GM21528 (cell line): Measurements from ENCODE around the gene KRT2.

ENCODE experiments used
- ATAC-seq: cut with Tn5 transposase; IDR thresholded peaks from one replicate; pipeline ENCODE4 v1.9.1; 2021; ENCODE audit warnings: mild to moderate bottlenecking, moderate library complexity; ENCODE audit not compliant: unreplicated experiment, low FRiP score

The KRT2 gene

DNA sequence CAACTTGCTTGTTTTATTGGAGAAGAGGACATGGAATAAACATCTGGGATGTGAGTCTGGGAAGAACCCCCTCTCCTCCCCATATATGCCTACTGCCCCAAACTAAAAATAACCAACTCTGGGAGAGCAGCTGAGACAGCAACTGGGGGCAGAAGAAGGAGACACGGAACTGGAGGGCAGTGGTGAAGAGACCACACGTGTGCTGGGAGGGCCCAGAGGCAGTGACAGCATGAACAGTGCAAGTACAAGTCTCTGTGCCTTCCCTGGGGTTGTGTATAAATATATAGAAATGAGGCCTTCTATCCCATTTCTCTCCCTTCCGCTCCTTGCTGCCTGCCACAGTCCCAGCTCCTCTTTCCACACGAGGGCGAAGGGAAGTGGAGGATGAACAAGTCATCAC, 29.7 kb downstream of the KRT2 start:
- ATAC-seq = no peak

DNA sequence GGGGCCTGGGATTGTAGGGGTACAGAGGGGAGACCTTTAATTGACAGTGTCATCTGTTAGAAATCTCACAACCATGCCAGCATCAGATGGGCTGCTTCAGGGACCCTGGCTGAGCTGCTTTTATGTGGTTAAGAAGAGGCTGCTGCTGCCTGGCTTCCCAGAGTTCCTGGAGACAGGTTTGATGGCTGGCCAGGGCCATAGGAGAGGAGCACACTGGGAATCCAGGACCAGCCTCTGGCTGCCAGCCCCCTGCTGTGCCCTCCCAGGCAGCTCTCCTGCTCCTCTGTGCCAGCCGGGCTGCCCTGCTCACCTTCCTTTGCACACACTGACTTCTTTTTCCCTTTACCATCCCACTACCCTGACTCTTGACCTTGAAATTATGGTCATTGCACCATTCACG, 33.1 kb downstream of the KRT2 start:
- ATAC-seq = no peak

DNA sequence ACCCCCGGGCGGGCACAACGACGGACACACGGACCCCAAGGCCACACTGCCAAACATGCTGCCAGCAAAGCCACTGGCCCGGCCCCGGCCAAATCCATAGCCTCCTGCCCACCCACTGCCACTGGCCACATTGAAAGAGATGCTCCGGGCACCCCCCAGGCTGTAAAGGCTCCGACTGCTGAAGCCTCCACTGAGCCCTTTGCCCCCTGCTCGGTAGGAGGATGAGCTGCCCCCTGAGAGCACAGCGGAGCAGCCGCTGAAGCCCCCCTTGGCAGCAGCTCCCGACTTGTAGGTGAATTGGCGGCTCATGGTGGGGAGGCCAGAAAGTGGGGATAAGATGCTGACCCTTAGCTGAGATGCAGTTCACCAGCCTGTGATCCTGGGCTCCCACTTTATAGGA, 33.8 kb downstream of the KRT2 start, which contains the start of gene KRT73:
Gene KRT73 (minus strand): TSS at position 344 of the 400 bp plus-strand sequence. CDS start 35 bp downstream, at position 309.
- ATAC-seq = no peak

DNA sequence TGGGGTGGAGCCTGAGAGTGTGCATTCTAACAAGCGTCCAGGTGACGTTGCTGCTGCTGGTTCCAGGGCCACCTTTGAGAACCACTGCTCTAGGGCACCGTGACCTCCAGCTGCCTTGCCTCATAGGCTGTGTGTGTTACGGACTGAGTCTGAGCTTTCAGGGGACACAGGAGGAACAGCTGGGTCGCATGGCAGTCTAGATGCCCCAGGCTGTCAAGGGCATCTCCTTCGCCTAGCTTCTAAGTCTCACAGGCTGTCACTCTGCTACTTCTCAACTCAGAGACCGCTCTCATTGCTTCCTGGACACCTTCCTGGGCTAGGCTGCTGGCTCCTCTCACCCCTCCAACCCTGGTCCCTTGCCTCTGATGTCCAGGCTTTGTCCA, 34.6 kb downstream of the KRT2 start:
- ATAC-seq = no peak

DNA sequence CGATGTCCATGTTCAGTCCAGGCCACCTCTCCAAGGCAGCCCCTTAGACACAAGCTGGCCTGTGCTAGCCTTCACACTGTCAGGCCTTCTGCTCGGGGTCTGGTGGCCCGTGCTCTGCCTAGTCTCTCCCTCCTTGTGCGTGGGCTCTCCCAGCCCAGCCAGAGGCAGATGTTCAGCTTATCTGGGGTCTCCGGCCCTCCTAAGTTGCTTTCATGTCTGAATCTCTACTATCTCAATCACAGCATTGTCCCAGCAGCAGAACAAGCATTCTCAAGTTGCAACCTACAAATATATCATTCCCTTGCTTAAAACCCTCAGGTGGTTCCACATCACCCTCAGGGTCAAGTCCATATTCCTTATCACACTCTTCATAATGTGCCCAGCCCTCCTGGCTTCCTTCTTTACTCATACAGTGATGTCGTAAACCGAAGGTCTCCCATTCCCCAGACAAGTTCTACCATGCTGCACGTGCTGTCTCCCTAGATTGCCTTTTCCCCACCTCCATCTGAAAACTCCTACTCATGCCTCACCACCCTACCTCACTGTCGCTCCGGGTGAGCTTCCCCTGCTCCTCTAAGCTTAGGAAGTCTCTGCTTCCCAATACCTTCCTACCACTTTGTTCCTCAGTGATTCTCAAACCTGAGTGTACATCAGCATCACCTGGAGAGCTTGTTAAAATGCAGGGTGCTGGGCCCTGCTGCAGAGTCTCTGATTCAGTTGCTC, 35.2 kb downstream of the KRT2 start:
- no peak for ATAC-seq

DNA sequence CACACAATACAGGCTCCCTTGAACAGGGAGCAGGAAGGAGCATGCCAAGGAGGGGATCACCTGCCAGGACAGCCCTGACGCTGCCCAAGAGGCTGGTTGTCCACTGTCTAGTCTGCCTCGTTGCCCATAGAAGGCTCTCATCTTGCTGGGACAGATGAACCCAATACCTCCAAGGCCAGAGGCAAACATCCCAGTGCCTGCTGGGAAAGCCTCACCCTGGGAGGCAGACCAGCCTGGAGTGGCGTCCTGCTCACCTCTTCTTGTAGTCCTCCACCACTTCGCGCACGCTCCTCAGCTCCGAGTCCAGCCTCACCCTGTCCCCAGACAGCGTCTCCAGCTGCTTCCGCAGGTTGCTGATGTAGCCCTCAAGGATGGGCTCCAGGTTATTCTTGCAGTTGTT, 36.1 kb downstream of the KRT2 start:
- no peak for ATAC-seq

DNA sequence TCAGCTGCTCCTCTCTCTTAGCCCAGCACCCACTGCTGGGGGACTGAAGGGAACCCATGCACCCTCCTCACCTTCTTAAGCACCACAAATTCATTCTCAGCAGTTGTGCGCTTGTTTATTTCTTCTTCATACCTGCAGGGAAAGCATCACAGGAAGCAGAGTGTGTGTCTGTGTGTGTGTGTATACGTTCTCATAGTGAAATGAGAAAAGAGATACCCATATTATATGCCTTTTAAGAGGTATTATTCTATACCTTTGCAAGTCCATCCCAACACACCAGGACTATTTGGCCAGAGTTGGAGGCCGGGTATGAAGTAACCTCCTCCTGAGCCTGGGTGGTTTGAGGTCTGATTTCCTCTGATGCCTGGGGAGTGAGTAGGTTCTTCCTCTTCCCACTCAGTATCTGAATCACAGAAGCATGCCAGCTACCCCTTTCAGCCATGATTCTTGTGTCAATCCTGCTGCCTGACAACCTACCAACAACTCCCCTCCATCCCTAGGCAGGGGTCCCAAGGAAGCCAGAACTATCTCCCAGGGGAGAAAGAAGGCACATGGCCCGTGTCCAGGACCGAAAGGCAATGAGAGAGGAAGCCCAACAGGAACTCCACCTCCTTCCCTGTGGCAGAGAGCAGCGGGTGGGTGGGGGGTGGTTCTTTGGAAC, 36.7 kb downstream of the KRT2 start:
- ATAC-seq = no peak

DNA sequence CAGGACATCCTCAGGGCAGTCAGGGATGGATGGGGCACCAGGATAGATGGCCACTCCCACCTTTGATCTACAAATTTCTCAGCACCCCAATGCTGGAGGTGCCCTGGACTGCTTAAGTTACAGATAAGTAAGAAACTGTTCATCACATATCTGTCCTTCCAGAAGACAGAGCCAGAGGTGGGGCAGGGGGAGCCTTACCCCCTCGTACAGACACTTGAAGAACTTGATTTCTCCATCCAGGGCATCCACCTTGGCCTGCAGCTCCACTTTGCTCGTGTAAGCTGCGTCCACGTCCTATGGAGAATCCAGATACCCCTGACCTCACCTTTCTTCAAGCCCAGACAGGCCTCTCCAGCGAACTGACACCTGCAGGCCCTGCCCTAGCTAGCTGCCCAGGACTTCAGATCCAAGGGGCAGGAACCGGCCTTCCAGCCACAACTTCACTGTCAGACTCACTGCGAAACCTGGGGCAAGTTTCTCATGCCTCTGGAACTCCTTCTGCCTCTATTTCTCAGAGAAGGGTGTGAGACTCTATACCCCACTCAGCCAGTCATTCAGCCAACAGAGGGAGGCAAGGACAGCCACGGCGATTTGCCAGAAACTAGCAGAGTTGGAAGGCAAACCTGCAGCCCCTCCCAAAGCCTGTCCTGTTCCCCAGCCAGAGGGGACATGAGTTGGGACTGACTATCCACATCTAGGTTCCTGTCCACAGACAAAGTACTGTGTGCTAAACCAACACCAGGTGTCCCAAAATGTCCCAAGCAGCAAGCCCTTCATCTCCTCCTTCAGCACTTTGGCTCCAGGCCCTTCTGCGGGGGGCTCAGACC, 37.4 kb downstream of the KRT2 start:
- ATAC-seq = no peak

DNA sequence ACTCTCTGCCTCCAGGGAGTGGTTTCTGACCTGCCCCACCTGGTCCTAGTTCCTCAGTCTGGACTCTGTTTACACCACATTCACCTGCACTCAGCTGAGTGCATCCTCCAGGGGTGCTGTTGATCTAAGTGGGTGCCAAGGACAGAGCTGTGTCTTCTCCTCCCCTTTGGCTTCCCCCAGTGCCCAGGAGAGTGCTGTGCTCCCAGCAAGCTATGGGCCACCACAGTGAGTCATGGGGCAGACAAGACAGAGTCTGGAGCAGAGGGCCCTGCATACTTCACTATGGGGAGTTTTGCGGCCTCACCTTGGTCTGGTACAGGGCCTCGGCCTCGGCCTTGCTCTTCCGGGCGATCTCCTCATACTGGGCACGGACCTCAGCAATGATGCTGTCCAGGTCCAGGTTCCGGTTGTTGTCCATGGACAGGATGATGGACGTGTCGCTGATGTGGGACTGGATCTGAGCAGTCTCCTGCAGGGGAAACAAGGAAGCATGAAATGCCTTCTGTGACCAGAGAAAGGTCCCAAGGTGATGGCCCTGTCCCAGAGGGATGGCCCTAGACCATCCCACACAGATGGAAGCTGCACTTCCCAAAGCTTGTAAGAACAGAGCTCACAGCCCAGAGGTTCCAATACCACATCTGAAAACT, 38.5 kb downstream of the KRT2 start:
- ATAC-seq = no peak

DNA sequence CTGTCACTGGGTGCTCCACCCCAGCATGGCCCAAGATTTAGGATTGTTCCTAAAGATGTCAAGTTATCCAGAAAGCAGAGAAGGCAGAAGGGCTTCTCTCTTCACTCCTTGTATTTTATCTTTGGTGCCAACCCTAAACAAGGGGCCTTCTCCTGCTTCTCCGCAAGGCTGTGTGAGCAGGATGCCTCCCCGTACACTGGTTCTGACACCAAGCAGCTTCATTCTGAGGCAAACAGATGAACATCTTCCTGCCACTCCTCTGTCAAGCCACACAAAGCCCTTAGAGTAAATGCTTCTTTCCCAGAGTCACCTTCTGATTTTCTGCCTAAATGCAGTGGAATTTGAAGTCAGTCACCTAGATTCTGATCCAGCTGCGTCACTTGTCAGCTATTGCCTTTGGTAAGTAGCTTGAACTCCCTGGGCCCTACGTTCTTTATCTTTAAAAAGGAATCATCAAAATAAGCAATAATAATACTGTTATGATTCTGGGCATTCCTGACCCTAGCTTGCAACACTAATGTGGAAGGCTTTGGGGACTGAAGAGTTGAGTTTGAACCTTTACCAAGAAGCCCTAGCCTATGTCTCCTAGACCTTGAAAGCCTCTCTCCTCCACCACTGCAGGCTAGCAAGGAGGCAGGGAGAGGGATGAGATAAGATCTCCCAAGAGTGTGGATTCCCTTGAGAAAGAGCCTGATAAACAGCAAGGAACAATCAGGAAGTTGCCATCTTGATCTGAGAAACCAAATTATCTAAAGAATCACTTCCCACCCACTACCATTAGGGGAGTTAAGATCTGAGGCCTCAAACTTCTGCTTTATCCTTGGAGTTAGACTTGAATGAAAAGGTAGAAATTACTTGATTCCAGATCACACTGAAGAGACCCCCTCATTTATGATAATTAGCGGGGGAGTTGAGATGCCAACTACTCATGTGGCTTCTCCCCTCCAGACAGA, 39.3 kb downstream of the KRT2 start:
- ATAC-seq = no peak

DNA sequence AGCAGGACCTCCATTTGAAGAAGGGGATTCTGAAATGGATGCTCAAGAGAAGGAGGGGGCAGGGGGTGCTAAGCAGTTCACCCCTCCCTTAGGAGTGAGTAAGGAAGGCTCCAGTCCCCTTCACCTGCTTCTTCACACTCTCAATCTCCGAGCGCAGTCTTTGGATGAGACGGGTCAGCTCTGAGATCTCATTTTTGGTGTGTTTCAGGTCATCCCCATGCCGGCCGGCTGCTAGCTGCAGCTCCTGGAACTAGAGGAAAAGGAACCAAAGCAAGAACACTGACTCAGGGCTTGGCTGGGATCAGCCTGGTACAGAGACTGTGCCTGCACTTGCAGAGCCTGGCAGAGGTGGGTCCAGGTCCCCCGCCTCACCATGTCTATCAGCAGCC, 40.9 kb downstream of the KRT2 start:
- no peak for ATAC-seq

DNA sequence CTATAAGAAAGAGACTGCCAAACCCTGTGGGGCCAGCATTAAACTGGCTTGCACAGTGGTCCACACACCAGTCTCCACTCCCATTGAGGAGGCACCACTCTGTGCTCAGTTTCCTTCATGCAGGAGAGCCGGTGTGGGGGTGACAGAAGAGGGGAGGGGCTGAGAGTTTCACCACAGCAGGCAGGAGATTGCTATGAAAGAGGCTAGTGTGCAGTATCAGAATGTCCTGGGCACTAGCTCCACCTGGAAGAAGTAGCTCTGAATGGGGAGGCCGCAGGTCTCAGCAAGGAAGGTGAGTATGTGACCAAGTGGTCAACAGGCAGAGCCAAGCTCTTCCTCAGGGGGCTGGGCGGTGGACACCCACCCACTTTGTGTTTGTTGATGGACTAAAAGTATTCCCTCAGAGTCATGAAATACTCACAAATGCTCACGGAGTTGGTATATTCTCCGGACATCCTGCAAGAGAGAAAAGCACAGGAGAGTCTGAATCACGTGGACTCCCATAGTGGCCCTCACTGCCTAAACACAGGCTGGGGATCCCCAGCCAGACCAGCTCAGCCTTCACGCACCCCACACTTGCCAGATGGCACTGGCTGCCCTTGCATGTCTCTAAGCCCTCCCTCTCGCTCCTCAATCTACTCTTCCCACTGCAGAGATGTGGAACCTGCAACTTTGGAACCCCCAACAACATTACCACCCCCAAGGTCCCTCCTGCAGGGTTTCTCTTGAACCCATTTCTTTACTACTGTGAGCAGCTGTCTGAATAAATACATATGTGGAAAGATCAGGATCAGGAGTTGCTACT, 43.0 kb downstream of the KRT2 start:
- ATAC-seq = no peak

DNA sequence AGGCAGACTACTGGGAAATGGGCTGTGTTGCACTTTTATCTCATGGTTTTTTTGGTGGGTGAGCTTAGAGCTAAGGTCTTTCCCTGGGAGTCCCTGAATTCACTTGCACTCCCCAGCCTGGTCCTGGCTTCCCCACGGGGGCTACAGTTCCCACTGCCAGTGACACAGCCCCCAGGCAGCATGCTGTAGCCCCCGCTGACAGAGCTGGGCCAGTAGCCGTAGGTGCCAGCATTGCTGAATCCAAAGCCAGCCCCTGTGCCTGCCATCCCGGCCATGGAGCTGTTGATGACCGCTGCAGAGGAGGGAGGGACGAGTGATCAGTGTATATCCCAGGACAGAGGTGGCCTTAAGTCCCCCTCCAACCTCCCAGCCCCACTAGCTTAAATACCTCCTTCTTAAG, 43.9 kb downstream of the KRT2 start:
- no peak for ATAC-seq

DNA sequence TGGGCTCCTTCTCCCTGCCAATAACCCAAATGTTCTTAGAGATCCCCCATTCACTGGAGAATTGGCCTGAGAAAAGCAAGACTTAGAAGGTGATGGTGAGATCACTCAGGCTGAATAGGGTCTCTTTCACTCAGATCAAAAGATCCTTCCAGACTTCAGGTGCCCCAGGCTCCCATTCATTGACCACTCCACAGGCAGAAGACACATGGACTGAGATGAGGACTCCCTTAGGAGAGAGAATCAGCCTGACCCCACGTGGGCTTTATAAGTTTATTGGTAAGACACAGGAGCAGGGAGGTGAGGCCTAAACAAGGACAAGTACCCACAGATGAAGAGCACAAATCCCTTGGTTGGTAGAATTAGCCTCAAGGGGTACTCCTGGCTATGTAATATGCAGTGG, 44.7 kb downstream of the KRT2 start:
- no peak for ATAC-seq

DNA sequence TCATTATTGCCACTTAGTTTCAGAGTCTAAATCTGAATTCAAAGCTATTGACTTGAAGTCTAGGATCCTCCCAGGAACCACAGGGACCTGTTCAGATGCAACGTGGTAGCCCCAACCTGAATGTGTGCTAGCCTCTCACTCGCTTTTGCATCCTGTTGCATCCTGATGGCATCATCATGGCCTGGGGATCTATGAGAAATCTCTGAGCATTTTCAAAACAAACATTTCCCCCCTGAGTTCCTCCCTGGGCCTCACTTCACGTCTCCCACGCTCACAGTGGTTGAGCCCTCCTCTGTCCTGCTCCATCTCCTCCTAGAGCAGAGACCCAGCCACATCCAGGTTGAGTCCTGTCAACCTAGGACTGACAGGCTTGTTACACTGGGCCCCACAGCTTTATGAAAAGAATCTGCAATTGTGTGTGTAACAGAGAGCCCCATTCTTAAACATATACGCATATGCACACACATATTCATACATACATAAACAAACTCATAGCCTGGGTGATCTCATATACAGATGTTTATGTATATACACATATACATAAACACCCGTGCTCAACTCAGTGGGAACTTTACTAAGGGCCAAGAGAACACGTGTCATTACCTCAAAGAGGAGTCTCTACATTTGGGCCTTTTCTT, 45.3 kb downstream of the KRT2 start:
- ATAC-seq = no peak

DNA sequence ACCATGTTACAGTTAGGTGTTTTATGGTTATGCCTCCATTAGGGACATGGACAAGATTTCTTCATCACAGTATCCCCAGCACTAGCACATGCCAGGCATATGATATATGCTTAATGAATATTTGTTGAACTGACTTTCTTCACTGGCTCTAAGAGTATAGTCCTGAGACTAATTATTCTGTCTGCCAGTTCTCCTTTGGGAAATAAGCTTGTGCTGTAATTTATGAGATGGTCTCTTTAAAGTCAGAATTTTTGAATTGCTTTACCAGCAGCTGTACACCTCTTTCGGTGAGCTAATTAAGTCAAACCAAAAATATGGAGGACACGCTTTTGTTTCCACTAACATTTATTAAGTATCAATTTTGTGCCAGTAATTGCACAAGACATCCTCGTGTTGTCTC, 45.9 kb downstream of the KRT2 start:
- ATAC-seq = no peak

DNA sequence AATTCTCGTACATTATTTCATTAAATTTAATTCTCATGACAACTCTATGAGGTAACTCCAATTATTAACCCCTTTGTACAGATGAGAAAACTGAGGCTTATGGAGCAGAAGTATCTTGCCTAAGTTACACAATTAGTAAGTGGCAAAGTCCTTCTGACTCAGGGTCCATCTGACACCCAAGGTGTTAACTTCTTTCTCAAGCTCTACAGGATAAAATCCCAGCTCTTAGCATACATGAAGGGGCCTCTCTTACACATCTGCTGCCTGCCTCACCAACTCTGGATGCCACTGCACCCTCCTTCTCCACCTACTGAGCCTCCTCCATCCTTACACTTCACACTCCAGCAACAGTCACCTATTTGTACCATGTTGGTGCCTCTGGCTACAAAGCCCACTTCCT, 46.5 kb downstream of the KRT2 start:
- no peak for ATAC-seq

DNA sequence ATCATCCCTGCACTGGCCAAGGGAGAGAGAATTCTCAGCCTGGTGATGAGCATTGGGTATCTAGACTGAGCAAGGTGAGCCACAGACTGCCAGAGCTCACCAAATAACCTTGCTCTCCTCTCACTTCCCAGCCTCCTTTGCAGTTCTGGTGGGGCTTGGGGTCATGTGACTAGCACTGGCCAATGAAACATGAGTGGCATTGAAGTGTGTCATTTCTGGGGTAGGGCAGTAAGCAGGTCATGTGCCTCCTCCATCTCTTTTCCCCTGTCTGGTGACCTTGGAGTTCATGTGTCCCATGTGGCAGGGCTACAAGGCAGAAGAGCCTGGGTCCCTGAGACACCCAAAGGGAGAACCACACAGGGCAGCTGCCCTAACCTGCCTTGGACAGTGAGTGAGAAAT, 47.2 kb downstream of the KRT2 start:
- ATAC-seq = no peak

DNA sequence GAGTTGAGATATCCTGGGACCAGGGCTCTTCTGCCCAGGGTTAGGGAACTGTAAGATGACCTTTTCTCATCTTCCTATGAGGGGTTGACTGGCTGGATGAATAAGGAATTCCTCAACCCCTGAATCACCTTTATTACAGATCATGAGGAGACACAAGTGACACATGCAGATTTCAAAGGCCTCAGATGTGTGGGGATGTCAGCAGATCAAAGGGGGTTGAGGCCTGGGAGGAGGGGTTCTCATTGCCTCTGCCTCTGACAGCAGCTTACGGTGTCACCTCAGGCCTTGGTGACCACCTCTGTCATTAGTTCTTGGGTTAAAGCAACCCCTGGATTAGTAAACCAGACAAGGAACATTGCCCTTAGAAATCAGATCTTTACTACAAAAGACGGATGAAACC, 48.7 kb downstream of the KRT2 start:
- ATAC-seq = no peak
